Right lobe of liver (tissue), 4 donors: Measurements from ENCODE around the gene OGA.

Source experiments
- POLR2A ChIP-seq: fragments of 450-650 bp; IDR thresholded peaks from one replicate; pipeline ENCODE4 v1.6.1; 2017; ENCODE audit warnings: antibody characterized with exemption, mild to moderate bottlenecking
- TF ChIP-seq, protein P1 (sequence below), 4 donors: fragments of 200-600 bp in 3 of 4; fragments of 450-650 bp in 1 of 4; IDR thresholded peaks; one replicate each; pipeline versions ENCODE4 v1.5.1 to v1.8.0; 2016 to 2022; ENCODE audit warnings: antibody characterized with exemption in 4 of 4, mild to moderate bottlenecking in 2 of 4
- donor health status: DM: no; HTN: no; CAD: no.
- donor health status: DM: no; HTN: no; CAD: no.
- donor health status: DM: no; HTN: yes; CAD: no.

DNA sequence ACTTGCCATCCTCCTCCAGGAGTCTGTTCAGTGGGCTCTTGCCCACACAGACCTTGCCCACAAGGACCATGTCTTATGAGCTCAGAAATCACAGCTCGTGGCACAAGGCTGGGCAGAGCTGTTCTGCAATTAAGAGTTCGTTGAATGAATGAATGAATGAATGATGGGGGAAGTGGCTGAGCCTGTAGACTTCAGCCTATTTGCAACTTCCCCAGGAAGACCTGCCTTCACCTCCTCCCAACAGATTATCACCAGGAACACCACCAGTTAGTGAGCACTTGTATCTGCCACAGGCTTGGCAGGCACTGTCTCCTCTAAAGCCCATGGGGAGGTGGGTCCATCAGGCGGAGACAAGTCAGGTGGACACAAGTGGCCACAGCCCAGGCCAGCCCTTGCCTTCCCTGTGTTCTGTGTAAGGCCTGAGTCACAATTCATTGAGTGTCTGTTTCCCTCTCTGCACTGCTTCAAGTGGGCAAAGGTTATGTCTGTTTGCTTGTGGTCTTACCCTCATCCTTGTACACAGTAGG lies 40.6 kb downstream of the OGA start:
- TF ChIP-seq, protein P1, sequence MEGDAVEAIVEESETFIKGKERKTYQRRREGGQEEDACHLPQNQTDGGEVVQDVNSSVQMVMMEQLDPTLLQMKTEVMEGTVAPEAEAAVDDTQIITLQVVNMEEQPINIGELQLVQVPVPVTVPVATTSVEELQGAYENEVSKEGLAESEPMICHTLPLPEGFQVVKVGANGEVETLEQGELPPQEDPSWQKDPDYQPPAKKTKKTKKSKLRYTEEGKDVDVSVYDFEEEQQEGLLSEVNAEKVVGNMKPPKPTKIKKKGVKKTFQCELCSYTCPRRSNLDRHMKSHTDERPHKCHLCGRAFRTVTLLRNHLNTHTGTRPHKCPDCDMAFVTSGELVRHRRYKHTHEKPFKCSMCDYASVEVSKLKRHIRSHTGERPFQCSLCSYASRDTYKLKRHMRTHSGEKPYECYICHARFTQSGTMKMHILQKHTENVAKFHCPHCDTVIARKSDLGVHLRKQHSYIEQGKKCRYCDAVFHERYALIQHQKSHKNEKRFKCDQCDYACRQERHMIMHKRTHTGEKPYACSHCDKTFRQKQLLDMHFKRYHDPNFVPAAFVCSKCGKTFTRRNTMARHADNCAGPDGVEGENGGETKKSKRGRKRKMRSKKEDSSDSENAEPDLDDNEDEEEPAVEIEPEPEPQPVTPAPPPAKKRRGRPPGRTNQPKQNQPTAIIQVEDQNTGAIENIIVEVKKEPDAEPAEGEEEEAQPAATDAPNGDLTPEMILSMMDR (IDR thresholded peaks at IDR 0.05), result no peak
- TF ChIP-seq POLR2A, result no peak
